HFF-Myc (cell line): Measurements from ENCODE around the gene CLEC4G.

Experiments
- DNase-seq: peaks from one replicate; pipeline ENCODE4 v3.0.0-alpha.2; 2011; ENCODE audit warnings: low read depth; ENCODE audit errors: extremely low read depth
- H3K4me3 ChIP-seq: replicated peaks from 2 replicates; pipeline ENCODE4 v1.5.1; 2011; ENCODE audit warnings: low read depth, mild to moderate bottlenecking, control low read depth, low read length
- CTCF ChIP-seq: IDR thresholded peaks from 2 replicates; pipeline ENCODE4 v1.5.1; 2012; ENCODE audit warnings: mild to moderate bottlenecking, low read depth, low read length, control low read depth; ENCODE audit errors: missing control alignments

Gene CLEC4G

GRCh38 chr19:7703332-7703731 is 28.6 kb downstream of the CLEC4G start:
- no peak for TF ChIP-seq CTCF
- DNase-seq = no peak
- no peak overlapping the region for H3K4me3 ChIP-seq

- H3K4me3 ChIP-seq = no peak within 1 kb of the TSS
- DNase-seq = no peak
- no peak for TF ChIP-seq CTCF
Measured at GRCh38 chr19:7701654-7702457, 30.1 kb downstream of the CLEC4G start, which contains the start of gene FCER2. TSS of gene FCER2 (minus strand) at chr19:7702131. CDS start at chr19:7699760, 2,371 bp downstream.

GRCh38 chr19:7701049-7701653 is 30.8 kb downstream of the CLEC4G start:
- H3K4me3 ChIP-seq = no peak overlapping the region
- no peak for TF ChIP-seq CTCF
- no peak for DNase-seq

- DNase-seq = no peak
- H3K4me3 ChIP-seq = no peak overlapping the region
- no peak for TF ChIP-seq CTCF
Measured at GRCh38 chr19:7699417-7700401, 32.2 kb downstream of the CLEC4G start.

- no peak overlapping the region for H3K4me3 ChIP-seq
- DNase-seq = no peak
- TF ChIP-seq CTCF = no peak
Measured at GRCh38 chr19:7699003-7699402, 32.9 kb downstream of the CLEC4G start.

GRCh38 chr19:7698583-7698982 is 33.3 kb downstream of the CLEC4G start:
- no peak for DNase-seq
- TF ChIP-seq CTCF = no peak
- no peak overlapping the region for H3K4me3 ChIP-seq
